Subcutaneous adipose tissue (tissue), 4 donors: ENCODE data around the gene PIN1. TPM values are rescaled to one million over a fixed set of nuclear protein-coding genes. Genes with fewer than 3 reads are reported as not detected.

Experiments used
- CTCF ChIP-seq: fragments of 450-650 bp; IDR thresholded peaks from one replicate; pipeline ENCODE4 v1.5.1; 2016; ENCODE audit warnings: low read depth, mild to moderate bottlenecking, control low read depth, antibody characterized with exemption, moderate library complexity
- total RNA-seq, 4 donors: library from RNA; depleted of rRNA; stranded (reverse); fragments of >200 nt; gene quantifications; one replicate each; pipeline ENCODE4 v1.1.0, GENCODE V29; 2016

PIN1 gene
- total RNA-seq, 4 donors from 2014 or later: 43.9 to 117 (median 80.5) TPM

GRCh38 chr19:9808855-9809824, 26.0 kb upstream of the PIN1 start:
- TF ChIP-seq CTCF: no peak

- TF ChIP-seq CTCF: no peak
Measured at GRCh38 chr19:9811139-9811538, 24.0 kb upstream of the PIN1 start.

- TF ChIP-seq CTCF: no peak
Measured at GRCh38 chr19:9818175-9818733, 16.9 kb upstream of the PIN1 start.

GRCh38 chr19:9818734-9819595, 16.2 kb upstream of the PIN1 start, which contains the start of gene FBXL12:
FBXL12 (minus strand) TSS chr19:9819079; CDS start chr19:9818813, 266 bp downstream.
- no peak for TF ChIP-seq CTCF

GRCh38 chr19:9819596-9819909, 15.6 kb upstream of the PIN1 start:
- TF ChIP-seq CTCF: no peak

GRCh38 chr19:9823816-9824215, 11.3 kb upstream of the PIN1 start:
- no peak for TF ChIP-seq CTCF
